NK-92 (cell line): ENCODE measurements around the gene GCC1.

Experiments used
- DNase-seq: peaks from one replicate; lab custom pipeline; 2025; ENCODE audit not compliant: unreplicated experiment; lab: John Stamatoyannopoulos, UW

Gene GCC1, protein sequence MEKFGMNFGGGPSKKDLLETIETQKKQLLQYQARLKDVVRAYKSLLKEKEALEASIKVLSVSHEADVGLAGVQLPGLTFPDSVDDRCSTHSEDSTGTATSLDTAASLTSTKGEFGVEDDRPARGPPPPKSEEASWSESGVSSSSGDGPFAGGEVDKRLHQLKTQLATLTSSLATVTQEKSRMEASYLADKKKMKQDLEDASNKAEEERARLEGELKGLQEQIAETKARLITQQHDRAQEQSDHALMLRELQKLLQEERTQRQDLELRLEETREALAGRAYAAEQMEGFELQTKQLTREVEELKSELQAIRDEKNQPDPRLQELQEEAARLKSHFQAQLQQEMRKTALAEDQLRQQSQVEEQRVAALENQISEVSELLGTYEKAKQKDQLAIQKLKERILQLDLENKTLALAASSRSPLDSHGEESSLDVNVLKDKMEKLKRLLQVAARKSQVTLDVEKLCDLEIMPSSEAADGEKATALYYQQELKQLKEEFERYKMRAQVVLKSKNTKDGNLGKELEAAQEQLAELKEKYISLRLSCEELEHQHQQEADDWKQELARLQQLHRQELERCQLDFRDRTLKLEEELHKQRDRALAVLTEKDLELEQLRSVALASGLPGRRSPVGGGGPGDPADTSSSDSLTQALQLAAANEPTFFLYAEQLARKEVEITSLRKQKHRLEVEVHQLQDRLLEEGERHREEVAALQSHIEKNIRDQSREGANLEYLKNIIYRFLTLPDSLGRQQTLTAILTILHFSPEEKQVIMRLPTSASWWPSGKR

DNA sequence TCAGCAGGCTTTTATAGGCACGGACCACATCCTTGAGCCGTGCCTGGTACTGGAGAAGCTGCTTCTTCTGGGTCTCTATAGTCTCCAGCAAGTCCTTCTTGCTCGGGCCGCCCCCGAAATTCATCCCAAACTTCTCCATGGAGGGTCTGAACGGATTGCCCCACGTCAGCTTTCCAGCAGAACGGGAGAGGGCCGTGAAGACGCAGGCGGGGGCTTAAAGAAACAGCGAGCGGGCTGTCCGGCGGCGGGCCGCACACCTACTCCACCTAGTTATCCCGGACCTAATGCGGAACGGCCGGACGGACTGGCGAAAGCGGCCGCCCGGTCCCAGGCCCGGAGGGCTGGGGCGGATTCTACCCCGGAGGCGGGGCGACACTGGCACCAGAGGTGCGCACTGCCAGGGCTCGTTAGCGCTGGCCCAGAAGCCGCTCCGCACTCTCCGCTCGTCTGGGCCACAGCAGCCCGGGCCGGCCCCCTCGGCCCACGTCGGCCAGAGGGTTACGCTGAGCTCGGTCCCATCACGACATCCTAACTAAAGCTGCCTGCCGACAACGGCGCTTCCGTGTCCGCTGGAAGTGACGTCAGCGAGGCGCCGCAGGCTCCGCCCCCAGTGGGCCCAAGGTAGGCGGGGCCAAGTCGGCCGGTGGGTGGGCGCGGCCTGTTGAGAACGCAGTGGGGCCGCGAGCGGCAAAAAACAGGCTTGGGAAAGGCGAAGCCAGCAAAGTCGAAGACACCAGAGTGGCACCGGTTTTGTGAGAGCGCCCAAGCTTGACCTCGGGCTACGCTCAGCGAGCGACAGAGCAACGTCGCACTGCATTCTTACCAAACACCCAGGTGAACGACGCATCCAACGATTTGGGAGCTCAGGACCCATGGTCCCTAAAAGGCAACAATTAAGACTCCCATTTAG is at the start of gene GCC1:
GCC1 (minus strand) TSS at position 553 of the 910 bp plus-strand sequence; CDS start at position 139, 414 bp downstream.
- peak; percentile 26 for DNase-seq

DNA sequence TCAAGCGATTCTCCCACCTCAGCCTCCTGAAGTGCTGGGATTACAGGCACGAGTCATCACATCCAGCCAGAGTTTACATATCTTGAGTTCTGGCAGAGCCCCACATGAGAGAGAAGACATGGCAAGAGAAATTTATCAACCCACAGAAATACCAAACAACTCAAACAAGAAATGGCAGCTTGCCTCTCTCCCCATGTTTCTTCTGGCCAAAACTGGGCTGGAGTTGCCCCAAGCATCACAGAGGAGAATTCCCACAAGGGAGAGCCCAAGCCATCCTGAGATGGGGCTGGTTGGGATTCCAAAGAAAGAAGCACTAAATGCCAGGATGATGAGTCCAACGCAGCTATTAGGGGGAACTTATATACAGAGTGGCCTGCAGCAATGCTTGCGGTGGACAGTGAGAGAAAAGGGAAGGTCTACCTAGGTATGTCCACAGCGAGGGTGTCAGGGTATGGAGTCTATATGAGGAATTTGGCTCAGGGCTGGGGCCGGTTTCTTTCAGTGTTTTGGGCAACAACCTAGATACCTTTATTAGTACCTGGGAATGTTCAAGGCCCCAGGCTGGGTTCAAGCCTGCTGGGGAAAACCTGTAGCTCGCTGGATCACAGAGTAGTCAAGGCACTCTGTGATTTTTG is 47.0 kb upstream of the GCC1 start:
- DNase-seq: no peak

DNA sequence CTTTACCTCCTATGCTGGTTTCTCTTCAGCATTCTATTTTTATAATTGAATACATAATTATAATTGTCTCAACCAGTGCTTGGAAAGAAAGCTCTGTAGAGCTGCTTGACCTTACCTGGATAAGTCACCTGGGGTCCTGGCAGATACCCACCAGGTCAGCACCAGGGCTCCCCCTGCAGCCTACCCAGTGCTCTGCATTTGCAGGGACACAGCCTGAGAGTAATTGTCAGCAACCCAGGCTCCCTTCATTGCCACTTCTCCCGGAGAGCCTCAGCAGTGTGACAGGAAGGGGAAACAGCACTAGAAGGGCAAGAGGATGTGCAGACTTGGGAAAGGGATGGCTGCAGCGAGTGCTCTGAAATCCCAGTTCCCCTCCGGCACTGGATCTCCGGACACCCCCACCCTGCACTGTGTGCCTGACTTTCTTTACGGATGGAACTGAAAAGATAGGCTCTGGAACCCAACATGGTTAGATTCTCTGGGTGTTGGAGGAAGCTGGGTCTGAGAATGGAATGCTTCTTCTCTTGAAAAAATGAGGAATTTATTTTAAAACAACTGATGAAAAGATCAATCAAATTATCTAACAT is 44.0 kb upstream of the GCC1 start:
- DNase-seq: no peak

DNA sequence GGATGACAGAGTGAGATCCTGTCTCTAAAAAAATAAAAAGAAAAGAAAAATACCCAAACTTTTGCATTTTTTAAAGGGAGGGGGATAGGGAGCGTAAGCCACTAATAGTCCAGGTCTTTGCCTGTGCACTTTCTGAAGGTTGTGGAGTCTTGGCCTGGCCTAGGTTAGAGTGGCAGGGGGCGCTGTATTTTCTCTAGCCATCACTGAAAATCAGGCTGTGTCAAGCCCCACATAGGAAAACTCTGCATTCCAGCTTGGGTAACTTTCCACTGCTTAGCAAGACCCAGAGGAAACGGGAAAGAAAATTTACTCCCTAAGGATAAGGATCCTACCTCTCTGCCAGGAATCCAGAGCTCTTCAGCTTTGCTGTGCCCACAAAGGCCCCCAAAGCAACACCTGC is 43.0 kb upstream of the GCC1 start:
- no peak for DNase-seq

DNA sequence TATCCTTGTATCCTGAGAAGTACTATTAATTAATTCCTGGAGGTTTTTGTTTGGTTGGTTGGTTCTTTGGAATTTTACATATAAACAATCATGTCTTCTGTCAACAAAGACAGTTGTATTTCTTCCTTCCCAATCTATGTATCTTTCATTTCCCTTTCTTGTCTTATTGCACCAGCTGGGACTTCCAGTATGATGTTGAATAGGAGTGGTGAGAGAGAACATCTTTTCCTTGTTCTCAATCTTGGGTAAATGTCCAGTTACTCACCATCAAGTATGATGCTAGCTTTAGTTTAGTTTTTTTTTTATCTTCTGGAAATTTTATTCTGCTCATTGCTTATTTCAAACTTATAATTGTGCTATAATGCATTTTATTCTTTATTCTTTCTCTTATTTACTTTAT is 39.9 kb upstream of the GCC1 start:
- no peak for DNase-seq

DNA sequence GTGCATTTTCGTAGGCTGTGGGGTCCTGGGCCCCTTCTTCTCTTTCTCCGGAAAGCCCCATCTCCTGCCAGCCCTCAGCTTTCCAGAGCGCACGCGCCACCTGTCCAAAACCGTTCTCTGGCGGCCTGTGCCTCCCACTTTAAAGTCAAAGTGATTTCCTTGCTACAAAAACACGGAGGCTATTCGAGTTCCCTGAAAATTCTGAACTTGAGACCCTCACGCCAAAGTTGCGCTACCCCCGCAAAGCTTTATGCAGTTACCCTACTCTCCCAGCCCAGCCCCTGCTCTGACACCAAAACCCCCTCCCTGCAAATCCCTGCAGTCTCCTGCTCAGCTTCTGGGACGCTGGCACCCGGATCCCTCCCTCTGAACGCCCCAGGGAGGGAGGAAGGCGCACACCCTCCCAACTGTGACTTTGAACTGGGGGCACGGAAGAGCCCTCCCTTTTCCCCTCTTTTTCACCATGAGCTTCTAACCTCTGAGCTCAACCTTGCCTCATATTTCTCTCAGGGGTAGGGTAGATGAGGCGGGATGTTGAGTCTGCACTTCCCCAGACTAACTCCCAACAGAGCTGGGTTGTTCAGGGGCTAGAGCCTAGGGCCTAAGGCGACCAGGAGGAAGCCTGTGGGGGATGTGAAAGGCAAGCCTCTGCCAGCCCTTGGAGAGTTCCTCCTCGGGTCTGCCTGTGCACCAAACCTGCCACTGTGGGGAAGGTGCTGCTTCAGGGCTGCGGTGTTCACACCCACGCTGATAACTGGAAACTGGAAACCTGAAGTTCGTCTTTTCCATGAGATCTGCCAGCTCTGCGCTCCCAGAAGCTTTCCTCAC is 35.2 kb upstream of the GCC1 start:
- DNase-seq: no peak

DNA sequence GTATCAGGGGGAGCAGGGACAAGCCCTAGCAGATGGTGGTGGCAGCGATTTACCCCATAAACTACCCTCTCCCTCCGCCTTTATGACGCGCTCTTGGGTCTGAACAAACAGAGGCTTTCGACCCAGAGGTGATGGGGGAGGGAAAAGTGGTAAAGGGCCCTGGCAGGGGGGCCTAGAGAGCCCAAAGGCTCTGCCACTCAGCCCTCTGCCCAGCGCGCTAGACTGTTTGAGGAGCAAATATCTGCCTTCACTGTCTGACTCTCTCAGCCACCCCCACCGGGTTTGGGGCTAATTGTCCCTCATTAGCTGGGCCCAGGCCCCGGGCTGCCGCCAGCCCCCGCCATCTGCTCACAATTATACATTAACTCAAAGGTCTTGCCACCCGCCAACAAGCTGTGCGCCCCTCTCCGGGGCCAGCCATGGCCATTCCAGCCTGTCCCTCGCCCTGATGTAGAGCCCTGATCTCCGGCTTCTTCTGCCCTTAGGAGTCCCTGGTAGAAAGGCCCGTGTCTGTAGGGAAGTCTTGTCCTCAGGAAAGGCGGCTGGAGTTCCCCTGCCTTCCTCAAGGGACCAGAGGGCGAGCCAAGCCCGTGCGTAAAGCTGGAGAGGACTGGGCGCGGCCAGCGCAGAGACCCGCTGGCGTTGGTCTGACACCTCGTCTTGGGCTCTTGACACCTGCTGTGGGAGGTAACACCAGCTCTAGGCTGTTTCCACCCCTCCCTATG is 34.4 kb upstream of the GCC1 start:
- DNase-seq: no peak

DNA sequence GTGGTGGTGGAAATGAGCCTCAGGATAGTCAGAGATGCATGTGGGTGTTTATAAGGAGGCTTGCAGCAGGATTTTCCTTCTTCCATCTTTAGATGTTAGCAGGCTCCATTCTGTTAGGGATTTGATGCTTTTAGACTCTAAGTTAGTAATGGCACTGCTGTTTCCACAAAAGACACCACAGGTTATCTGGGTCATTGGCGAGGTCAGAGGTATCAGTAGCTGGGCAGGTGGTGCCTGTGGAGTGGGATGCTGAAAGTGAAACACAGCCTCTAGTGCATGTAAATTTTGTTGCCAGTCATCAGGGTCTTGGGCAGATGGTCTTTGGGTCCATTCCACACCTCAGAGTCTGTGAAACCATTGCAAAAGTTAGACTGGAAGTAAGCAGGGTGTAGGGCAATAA is 33.4 kb upstream of the GCC1 start:
- no peak for DNase-seq

DNA sequence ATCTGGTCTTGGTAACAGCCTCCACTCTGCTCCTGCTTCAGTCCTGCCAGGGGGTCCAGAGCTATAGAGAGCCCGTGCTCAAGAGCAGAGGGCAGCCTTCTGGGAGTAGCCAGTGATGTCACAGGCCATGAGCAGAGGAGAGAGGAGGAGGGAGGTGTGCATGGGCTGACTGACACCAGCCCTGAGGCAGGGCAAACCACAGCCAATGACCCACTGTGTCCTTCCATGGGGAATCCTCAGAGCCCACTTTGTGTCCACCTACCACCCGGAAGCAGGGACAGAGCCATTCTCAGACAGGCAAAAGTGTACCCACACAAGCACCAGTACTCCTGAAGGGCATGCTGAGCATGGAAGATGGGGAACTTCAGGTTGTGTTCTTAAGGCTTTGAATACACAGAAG is 32.6 kb upstream of the GCC1 start, which contains the start of gene PAX4:
PAX4 (minus strand) TSS at position 101 of the 400 bp plus-strand sequence. CDS start 2,214 bp downstream, outside the sequence.
- no peak for DNase-seq

DNA sequence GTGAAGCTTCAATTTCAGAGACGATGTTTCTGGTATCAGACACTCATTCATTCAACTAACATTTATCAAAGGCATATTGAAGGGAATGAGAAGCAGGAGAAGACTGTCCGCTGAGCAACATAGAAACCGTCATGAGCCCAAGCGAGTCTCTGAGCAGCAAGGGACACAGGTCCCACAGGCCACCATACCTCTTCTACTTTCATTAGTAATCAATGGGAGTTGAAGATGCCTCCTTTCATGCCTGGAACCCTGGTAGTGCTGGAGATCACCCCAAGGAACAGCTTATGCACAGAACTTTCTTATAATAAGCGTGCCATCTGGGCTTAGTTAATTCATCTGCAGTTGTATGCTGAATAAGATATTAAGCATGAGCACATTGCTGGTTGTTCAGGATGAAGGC is 31.3 kb upstream of the GCC1 start:
- no peak for DNase-seq

DNA sequence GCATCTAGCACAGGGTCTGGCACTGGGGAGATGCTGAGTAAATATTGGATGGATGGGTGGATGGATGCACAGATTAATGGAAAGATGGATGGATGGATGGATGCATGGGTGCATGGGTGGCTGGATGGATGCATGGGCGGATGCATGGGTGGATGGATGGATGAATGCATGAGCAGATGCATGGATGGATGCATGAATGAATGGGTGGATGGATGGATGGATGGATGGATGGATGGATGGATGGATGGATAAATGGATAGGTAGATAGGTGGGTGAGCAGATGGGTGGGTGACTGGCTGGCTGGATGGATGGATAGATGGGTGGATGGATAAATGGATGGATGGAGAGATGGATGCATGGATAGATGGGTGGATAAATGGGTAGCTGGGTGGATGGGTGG is 26.9 kb upstream of the GCC1 start:
- no peak for DNase-seq

DNA sequence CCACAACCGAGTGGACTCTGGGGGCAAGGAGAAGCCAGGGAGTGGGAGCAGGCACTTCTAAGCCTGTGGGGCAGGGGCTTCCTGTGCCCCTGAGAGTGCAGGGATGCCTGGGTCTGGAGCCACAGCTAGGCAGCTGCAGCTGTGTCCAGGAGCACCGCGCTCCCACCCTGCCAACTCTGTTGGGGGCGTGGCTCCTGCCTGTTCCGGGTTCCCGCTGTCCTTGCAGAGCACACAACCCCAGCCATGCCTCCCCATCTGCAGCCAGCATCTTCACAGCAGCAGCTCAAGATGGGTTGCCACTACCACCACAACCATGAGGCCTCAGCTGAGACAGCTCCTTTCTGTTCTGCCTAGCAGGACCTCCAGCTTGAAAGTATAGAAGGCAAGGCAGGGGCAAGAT is 23.9 kb upstream of the GCC1 start:
- DNase-seq: no peak

DNA sequence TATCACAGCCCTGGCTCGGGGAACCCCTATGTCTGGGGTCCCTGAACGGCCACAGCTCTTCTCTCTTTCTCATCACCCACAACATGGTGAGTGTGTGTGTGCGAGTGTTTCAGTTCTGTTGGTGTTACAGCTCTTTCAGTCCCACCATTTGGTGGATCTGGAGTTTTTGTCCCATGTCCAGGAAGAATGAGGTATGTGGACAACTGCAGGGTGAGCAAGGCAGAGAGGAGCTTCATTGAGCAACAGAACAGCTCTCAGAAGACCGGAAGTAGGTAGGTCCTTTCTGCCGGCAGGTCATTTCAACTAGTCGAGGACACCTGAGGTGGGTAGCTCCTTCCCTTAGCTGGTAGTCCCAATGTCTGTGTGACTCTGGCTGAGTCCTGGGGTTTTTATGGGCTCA is 23.1 kb upstream of the GCC1 start:
- DNase-seq: no peak

DNA sequence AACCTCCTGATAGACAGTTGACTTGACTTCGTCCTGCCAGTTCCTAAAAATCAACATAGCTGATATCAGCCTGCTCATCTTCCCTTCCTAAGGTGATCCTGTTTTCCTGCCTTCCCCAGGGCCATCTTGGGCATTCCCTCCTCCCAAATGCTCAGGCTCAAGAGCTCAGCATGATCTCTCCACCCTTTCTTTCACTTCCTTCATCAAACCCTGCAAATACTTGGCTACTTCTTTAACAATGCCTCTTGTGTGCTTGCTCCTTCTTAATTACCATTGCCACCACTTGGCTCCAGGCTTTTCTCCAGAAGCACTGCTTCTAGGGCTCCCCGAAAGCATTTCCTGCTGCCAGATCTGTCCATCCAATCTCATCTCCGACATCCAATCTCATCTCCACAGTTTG is 15.5 kb upstream of the GCC1 start:
- DNase-seq: no peak

DNA sequence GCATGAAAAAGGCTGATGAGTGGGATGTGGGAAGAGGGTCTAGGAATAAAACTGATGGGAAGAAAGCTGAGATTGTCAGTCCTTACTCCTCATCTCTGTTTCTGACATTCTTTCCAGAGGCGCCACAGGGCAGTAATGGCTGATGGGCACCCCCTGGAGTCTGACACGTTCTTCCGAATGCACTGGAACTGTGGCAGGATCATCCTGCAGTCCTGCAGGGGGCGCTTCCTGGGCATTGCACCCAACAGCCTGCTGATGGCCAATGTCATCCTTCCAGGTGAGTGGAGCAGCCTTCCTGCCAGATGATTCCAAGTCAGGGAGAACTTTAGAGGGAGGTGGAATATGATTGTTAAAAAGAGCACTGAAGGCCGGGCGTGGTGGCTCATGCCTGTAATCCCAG is 12.9 kb upstream of the GCC1 start:
- DNase-seq: no peak

DNA sequence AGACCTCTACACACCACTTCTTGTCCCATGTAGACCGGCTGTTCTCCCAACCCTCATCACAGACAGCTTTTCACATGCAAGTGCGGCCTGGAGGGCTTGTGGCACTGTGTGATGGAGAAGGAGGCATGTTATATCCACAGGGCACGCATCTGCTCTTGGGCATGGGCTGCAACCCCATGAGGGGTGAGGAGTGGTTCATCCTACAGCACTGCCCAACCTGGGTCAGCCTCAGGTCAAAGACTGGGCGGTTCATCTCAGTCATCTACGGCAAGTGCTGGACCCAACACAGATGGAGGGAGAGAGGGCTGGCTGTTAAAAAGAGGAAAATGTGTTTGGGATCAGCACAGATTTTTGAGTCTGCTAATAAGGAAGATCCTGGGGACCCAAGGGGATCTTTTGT is 10.3 kb upstream of the GCC1 start:
- no peak for DNase-seq

DNA sequence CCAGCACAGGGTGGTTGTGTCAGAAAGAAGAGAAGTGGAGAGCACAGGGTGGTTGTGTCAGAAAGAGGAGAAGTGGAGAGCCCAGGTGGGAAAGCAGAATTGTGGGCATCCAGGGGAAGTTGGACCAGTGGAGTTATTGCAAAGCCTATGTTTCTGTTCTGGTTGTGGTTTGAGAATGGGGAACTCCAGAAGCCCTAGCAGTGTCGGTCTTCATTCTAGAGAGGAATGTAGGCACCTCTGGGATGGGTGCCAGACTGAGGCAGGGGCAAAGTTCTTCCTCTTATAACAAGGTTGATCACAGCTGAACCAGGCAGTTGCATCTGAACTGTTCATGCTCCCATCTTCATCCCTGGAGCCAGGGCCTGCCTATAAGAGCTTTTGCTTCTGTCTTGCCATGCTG is 9.1 kb upstream of the GCC1 start:
- no peak for DNase-seq

DNA sequence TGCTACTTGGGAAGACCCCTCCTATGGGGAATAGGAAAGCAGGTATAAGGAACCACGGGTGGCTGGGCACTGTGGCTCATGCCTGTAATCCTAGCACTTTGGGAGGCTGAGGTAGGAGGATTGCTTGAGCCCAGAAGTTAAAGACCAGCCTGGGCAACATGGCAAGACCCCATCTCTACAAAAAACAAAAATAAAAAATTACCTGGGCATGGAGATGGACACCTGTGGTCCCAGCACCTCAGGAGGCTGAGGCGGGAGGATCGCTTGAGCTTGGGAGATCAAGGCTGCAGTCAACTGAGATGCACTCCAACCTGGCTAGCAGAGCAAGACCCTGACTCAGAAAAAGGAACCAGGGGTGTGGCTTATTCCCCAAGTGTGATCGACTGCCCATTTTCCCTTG is 7.2 kb upstream of the GCC1 start:
- no peak for DNase-seq

DNA sequence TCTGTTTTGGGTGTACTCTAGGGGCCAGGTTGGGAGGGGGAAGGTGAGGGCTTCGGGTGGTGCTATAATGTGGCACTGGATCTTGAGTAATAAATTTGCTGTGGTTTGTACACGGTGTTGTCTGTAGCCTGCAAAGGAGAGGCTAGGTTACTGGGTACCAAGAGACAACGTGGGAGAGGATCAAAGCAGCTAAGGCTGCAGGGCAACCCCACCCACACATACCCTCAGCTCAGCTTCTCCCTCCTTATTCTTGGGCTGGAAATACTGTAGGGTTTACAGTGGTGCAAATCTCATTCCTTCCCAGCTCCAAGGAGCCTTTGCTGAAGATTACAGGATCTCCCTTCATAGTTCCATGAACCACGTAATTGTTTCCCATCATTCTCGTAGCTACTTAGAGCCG is 6.2 kb upstream of the GCC1 start:
- DNase-seq: no peak
